OCI-LY3 (cell line): ENCODE measurements around the gene BEAN1.
"Not testable (repeated sequence)": the region's sequence is repeated elsewhere in the genome, so short reads cannot be mapped to it uniquely, and the experiment has no call there.

ENCODE experiments used
- H2AFZ ChIP-seq: fragments of 200-600, 300-600 bp; shearing (Covaris generic); 2 replicates; pipeline ENCODE4 v1.6.0; 2014; ENCODE audit warnings: antibody characterized with exemption, low read depth, low read length
- H3K27ac ChIP-seq: fragments of 200-600, 300-600 bp; sonication (generic); 2 replicates; pipeline ENCODE4 v1.5.1; 2014; ENCODE audit warnings: mild to moderate bottlenecking, low read length, moderate library complexity, mixed read lengths
- H3K27me3 ChIP-seq: fragments of 200-600, 300-600 bp; sonication (generic); 2 replicates; pipeline ENCODE4 v1.6.1; 2014; ENCODE audit warnings: low read depth, low read length, mixed read lengths
- H3K36me3 ChIP-seq: fragments of 200-600, 300-600 bp; sonication (generic); replicated peaks from 2 replicates; pipeline ENCODE3; 2014; ENCODE audit warnings: low read depth, low read length, mixed read lengths
- H3K4me1 ChIP-seq: fragments of 300-600, 200-600 bp; sonication (generic); 2 replicates; pipeline ENCODE4 v1.6.1; 2014; ENCODE audit warnings: low read length, mixed read lengths
- H3K4me2 ChIP-seq: fragments of 200-600, 300-600 bp; sonication (generic); 2 replicates; pipeline ENCODE4 v1.6.1; 2014; ENCODE audit warnings: low read length, mixed read lengths
- H3K4me3 ChIP-seq: fragments of 300-600, 200-600 bp; sonication (generic); 2 replicates; pipeline ENCODE4 v1.5.1; 2014; ENCODE audit warnings: antibody characterized with exemption, mild to moderate bottlenecking, low read length, moderate library complexity
- H3K79me2 ChIP-seq: fragments of 300-600, 200-600 bp; shearing (Covaris generic); 2 replicates; pipeline ENCODE4 v1.6.1; 2014; ENCODE audit warnings: mild to moderate bottlenecking, low read length, mixed read lengths
- H3K9ac ChIP-seq: fragments of 300-600, 200-600 bp; shearing (Covaris generic); 2 replicates; pipeline ENCODE4 v1.6.0; 2014; ENCODE audit warnings: mild to moderate bottlenecking, low read length, moderate library complexity
- H3K9me3 ChIP-seq: fragments of 200-600, 300-600 bp; shearing (Covaris generic); 2 replicates; pipeline ENCODE4 v1.6.1; 2014; ENCODE audit warnings: low read length, mixed read lengths; ENCODE audit not compliant: insufficient read depth
- H4K20me1 ChIP-seq: fragments of 200-600, 300-600 bp; sonication (generic); 2 replicates; pipeline ENCODE4 v1.6.1; 2016; ENCODE audit warnings: low read length, mixed read lengths; ENCODE audit not compliant: insufficient read depth
- CTCF ChIP-seq: fragments of 200-600, 300-600 bp; sonication (generic); IDR thresholded peaks from 2 replicates; pipeline ENCODE4 v1.5.1; 2014; ENCODE audit warnings: antibody characterized with exemption, low read length, low read depth
- EZH2phosphoT487 ChIP-seq: fragments of 200-600 bp; shearing (Covaris generic); IDR thresholded peaks from 2 replicates; pipeline ENCODE4 v1.6.1; 2018; ENCODE audit warnings: antibody characterized with exemption, mixed run types, low read depth

BEAN1 gene

GRCh38 chr16:66510711-66511601 lies 83.9 kb downstream of the BEAN1 start:
- H3K27ac ChIP-seq: no peak overlapping the region
- H3K4me2 ChIP-seq: no peak overlapping the region
- no peak overlapping the region for H3K4me3 ChIP-seq
- peaks cover 21% of the 10 kb centered on the region for H3K4me1 ChIP-seq
- no peak overlapping the region for H2AFZ ChIP-seq
- no peaks in the 10 kb centered on the region for H3K79me2 ChIP-seq
- H4K20me1 ChIP-seq: no peaks in the 10 kb centered on the region
- H3K27me3 ChIP-seq: no peaks in the 10 kb centered on the region
- no peak overlapping the region for H3K9ac ChIP-seq
- peaks cover 3% of the 10 kb centered on the region for H3K36me3 ChIP-seq
- TF ChIP-seq EZH2phosphoT487: no peak
- H3K9me3 ChIP-seq: no peaks in the 10 kb centered on the region

GRCh38 chr16:66511602-66512271 lies 84.6 kb downstream of the BEAN1 start:
- Histone ChIP-seq H3K4me2 (no peak overlapping the region), H4K20me1 (no peaks in the 10 kb centered on the region), H3K9ac (no peak overlapping the region), H3K36me3 (peaks cover 3% of the 10 kb centered on the region), H3K27me3 (no peaks in the 10 kb centered on the region), H3K4me3 (no peak overlapping the region), H3K27ac (no peak overlapping the region), H2AFZ (no peak overlapping the region), H3K79me2 (no peaks in the 10 kb centered on the region), H3K4me1 (peaks cover 29% of the 10 kb centered on the region), H3K9me3 (no peaks in the 10 kb centered on the region)
- TF ChIP-seq EZH2phosphoT487 (no peak), CTCF (no peak)

- no peak overlapping the region for H2AFZ ChIP-seq
- H3K9ac ChIP-seq: no peak overlapping the region
- no peaks in the 10 kb centered on the region for H4K20me1 ChIP-seq
- H3K27ac ChIP-seq: no peak overlapping the region
- no peaks in the 10 kb centered on the region for H3K27me3 ChIP-seq
- H3K4me3 ChIP-seq: no peak overlapping the region
- peaks cover 33% of the 10 kb centered on the region for H3K4me1 ChIP-seq
- no peak overlapping the region for H3K4me2 ChIP-seq
- peaks cover 3% of the 10 kb centered on the region for H3K36me3 ChIP-seq
- no peak for TF ChIP-seq CTCF
- no peak for TF ChIP-seq EZH2phosphoT487
- no peaks in the 10 kb centered on the region for H3K79me2 ChIP-seq
- no peaks in the 10 kb centered on the region for H3K9me3 ChIP-seq
Observed at GRCh38 chr16:66512272-66513110, 85.4 kb downstream of the BEAN1 start.

GRCh38 chr16:66513111-66513723 lies 86.1 kb downstream of the BEAN1 start:
- H3K27ac ChIP-seq: no peak overlapping the region
- no peaks in the 10 kb centered on the region for H3K27me3 ChIP-seq
- no peaks in the 10 kb centered on the region for H4K20me1 ChIP-seq
- H3K36me3 ChIP-seq: no peaks in the 10 kb centered on the region
- no peak overlapping the region for H3K4me3 ChIP-seq
- no peaks in the 10 kb centered on the region for H3K9me3 ChIP-seq
- H3K4me2 ChIP-seq: no peak overlapping the region
- TF ChIP-seq EZH2phosphoT487: no peak
- no peak for TF ChIP-seq CTCF
- peaks cover 33% of the 10 kb centered on the region for H3K4me1 ChIP-seq
- H2AFZ ChIP-seq: no peak overlapping the region
- H3K9ac ChIP-seq: no peak overlapping the region
- no peaks in the 10 kb centered on the region for H3K79me2 ChIP-seq

GRCh38 chr16:66514391-66514790 lies 87.3 kb downstream of the BEAN1 start:
- H3K9me3 ChIP-seq, H3K27ac ChIP-seq, H3K4me2 ChIP-seq, H2AFZ ChIP-seq, H4K20me1 ChIP-seq, H3K27me3 ChIP-seq, H3K9ac ChIP-seq, H3K79me2 ChIP-seq, H3K4me3 ChIP-seq, H3K36me3 ChIP-seq: not testable (repeated sequence)
- H3K4me1 ChIP-seq: peaks cover 31% of the 10 kb centered on the region

- not testable (repeated sequence) for H3K4me3 ChIP-seq, H3K4me2 ChIP-seq, H3K79me2 ChIP-seq, H3K27me3 ChIP-seq, H2AFZ ChIP-seq, H3K9ac ChIP-seq, H3K9me3 ChIP-seq, H3K36me3 ChIP-seq, H3K27ac ChIP-seq, H4K20me1 ChIP-seq
- H3K4me1 ChIP-seq: peaks cover 38% of the 10 kb centered on the region
Observed at GRCh38 chr16:66514980-66515595, 88.0 kb downstream of the BEAN1 start.
